ENCODE results near the gene PNPLA2.

PNPLA2 gene

DNA sequence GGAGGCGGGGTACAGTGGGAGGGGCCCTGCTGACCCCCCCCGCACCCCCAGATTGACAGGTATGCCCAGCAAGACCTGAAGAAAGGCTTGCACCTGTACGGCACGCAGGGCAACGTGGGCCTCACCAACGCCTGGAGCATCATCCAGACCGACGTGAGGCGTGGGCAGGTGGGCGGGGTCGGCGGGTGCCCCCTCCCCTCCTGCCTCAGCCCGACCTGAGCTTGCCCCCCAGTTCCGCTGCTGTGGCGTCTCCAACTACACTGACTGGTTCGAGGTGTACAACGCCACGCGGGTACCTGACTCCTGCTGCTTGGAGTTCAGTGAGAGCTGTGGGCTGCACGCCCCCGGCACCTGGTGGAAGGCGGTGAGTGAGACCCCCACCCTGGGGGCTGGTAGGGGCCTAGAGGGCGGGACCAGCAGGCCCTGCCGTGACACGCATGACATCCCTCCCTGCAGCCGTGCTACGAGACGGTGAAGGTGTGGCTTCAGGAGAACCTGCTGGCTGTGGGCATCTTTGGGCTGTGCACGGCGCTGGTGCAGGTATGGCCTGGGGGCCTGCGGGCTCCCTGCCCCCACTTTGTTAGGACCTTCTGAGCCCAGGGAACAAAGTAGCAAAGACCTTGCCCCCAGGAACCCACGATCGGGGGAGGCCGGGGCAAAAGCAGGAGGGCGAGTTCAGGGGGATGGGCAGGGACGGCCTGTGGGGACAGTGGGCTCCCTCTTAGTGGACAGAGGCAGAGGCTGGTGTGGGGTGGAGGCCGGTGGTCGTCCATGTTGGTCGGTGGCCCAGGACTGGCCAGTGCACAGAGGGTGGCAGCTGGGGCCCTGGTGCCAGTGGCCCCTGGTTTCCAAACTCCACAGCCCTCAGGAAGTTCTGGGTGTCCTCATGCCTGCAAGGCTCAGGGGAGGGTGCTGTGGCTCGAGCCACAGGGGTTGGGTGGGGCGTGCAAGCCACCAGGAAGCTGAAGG is 47.0 kb downstream of the PNPLA2 start:
- TF ChIP-seq, protein P1, sequence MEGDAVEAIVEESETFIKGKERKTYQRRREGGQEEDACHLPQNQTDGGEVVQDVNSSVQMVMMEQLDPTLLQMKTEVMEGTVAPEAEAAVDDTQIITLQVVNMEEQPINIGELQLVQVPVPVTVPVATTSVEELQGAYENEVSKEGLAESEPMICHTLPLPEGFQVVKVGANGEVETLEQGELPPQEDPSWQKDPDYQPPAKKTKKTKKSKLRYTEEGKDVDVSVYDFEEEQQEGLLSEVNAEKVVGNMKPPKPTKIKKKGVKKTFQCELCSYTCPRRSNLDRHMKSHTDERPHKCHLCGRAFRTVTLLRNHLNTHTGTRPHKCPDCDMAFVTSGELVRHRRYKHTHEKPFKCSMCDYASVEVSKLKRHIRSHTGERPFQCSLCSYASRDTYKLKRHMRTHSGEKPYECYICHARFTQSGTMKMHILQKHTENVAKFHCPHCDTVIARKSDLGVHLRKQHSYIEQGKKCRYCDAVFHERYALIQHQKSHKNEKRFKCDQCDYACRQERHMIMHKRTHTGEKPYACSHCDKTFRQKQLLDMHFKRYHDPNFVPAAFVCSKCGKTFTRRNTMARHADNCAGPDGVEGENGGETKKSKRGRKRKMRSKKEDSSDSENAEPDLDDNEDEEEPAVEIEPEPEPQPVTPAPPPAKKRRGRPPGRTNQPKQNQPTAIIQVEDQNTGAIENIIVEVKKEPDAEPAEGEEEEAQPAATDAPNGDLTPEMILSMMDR (conservative IDR thresholded peaks at IDR 0.05; ENCODE audit: low read length): no peak
- H3K4me3 ChIP-seq (ENCODE audit: low read length): no peak overlapping the region
- DNase-seq (ENCODE audit: low read depth): no peak

DNA sequence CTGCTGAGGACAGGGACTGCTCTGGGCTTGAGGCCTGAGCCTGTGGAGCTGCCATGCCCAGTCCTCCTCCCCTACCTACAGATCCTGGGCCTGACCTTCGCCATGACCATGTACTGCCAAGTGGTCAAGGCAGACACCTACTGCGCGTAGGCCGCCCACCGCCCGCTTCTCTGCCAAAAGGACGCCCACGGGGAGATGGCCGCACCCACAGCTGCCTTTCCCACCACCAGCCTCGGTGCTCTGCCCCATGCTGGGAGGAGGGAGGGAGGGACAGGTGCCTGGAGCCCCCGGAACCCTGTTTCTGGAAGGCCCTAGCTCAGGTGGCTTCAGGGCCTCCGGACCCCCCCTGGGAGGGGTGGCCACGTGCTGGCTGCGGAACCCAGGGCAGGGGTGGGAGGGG is 47.8 kb downstream of the PNPLA2 start:
- no peak for DNase-seq (ENCODE audit: low read depth)
- TF ChIP-seq, protein P1 (conservative IDR thresholded peaks at IDR 0.05; ENCODE audit: low read length): no peak
- H3K4me3 ChIP-seq (ENCODE audit: low read length): no peak overlapping the region

DNA sequence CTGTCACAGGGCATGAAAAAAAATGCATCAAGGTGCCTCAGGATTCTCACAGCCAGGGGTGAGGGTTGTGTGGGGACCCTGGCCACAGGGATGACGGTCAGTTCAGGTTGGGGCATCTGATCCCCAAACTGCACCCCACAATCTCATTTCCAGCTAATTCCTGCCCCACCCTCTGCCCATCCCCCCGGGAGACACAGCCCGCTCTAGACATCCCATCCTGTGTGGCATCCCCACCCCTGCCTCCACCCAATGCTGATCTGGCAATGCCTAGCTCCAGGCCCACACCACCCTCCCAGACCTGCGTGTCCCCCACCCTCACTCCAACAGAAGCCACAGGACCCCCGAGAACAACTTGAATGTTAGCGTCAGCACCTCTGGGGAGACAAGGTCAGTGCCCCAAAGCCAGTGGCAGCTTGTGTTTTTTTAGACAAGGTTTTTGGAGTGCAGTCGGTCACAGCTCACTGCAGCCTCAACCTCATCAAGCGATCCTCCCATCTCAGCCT is 49.2 kb downstream of the PNPLA2 start:
- no peak for DNase-seq (ENCODE audit: low read depth)
- H3K4me3 ChIP-seq (ENCODE audit: low read length): no peak overlapping the region
- TF ChIP-seq, protein P1 (conservative IDR thresholded peaks at IDR 0.05; ENCODE audit: low read length): no peak

DNA sequence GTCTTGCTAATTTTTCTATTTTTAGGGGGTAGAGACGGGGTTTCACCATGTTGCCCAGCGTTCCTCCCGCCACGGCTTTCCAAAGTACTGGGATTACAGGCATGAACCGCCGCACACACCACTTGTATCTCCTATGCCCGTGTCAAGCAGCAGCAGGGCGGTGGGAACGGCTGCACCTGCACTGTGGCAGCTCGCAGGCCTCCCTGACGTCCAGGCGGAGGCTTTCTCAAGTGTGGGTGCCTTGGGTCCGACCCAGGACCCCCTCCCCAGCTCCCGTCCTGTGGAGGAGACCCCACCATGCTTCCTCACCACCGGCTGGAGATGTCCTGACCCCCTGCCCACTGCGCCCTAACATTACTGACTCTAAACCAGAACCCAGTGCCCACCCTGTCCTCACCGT is 49.7 kb downstream of the PNPLA2 start:
- no peak for DNase-seq (ENCODE audit: low read depth)
- H3K4me3 ChIP-seq (ENCODE audit: low read length): no peak overlapping the region
- TF ChIP-seq, protein P1 (conservative IDR thresholded peaks at IDR 0.05; ENCODE audit: low read length): no peak

DNA sequence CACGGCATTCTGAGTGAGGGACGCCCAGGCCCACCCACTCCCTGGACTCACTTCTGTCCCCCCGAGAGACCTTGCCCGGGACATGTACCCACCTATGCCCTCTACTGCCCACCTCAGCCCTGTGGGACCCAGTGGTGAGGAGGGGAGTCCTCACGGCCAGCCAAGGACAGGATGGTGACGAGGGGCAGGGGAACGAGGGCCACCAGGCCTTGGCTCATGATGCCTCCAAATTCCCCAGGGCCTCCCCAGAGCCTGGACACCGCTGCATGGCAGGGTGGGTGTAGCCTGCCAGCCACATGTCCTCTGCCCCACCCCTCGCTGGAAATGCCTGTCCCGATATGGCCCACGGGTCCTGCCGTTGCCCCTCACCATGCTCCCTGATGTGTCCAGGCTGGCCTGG is 50.1 kb downstream of the PNPLA2 start:
- no peak for DNase-seq (ENCODE audit: low read depth)
- H3K4me3 ChIP-seq (ENCODE audit: low read length): no peak overlapping the region
- TF ChIP-seq, protein P1 (conservative IDR thresholded peaks at IDR 0.05; ENCODE audit: low read length): no peak

DNA sequence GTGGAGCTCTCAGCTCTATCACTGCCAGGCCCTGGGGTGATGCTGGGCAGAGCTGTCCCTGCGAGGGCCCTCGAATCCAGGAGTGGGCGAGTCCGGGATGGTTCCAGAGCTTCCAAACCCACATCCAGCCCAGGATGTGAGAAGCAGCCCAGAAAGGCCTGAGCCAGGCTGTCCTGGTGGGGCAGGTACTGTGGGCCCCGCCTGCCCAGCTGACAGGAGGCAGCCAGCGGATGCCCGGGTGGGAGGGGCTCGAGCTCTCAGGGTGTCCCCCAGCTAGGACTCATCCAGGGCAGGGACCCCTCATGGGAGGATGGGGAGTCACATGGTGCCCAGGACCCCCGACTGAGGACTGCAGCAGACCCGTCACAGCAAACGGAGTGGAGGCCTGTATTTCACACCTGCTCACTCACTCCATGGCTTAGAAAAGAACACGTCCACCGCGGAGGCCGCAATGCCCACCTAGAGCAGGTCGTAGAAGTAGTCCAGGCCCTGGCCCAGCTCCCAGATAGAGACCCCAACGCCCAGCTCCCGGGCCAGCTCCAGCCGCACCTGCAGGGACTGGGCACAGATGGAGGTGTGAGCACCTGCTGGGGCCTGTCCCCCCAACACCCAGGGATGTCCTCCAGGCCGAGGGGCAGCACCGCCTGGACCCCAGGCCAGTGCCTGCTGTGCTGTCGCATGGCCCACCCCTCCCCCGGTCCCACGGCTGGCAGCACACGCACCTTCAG is 50.8 kb downstream of the PNPLA2 start:
- no peak overlapping the region for H3K4me3 ChIP-seq (ENCODE audit: low read length)
- no peak for DNase-seq (ENCODE audit: low read depth)
- TF ChIP-seq, protein P1 (conservative IDR thresholded peaks at IDR 0.05; ENCODE audit: low read length): no peak
